Adrenal gland (tissue), 12 donors: ENCODE measurements around the gene ANKLE1. TPM values are rescaled to one million over a fixed set of nuclear protein-coding genes. Genes with fewer than 3 reads are reported as not detected.

Experiments used
- DNase-seq, 7 donors: peaks; one replicate each; pipeline ENCODE4 v3.0.0-alpha.2; 2019 to 2020
- H3K27ac ChIP-seq, 5 donors: fragments of 200-600 bp; sonication (generic) in 4 of 5; 1 replicate in 3 of 5; 2 replicates in 2 of 5; pipeline versions ENCODE4 v1.5.1 to v1.8.0; 2016 to 2020; ENCODE audit warnings: mild to moderate bottlenecking in 1 of 5
- H3K27me3 ChIP-seq: fragments of 200-600 bp; 2 replicates; pipeline ENCODE4 v1.8.0; 2021
- H3K36me3 ChIP-seq, 2 donors: fragments of 200-600 bp; replicated peaks in 1 of 2; 1 replicate in 1 of 2; 2 replicates in 1 of 2; pipeline versions ENCODE4 v1.5.1 to v1.8.0; 2018 to 2022
- H3K4me1 ChIP-seq, 2 donors: fragments of 200-600 bp; replicated peaks in 1 of 2; 1 replicate in 1 of 2; 2 replicates in 1 of 2; pipeline versions ENCODE4 v1.5.1 to v1.8.0; 2018 to 2021
- H3K4me3 ChIP-seq, 4 donors: fragments of 200-600 bp; sonication (generic) in 3 of 4; one replicate each; pipeline ENCODE4 v1.5.1; 2016 to 2018
- H3K9me3 ChIP-seq, 3 donors: fragments of 200-600 bp; sonication (generic) in 1 of 3; replicated peaks in 1 of 3; 1 replicate in 2 of 3; 2 replicates in 1 of 3; pipeline versions ENCODE4 v1.5.1 to v1.8.0; 2016 to 2021
- POLR2A ChIP-seq, 2 donors: fragments of 450-650 bp; IDR thresholded peaks; one replicate each; pipeline ENCODE4 v1.6.1; 2017; ENCODE audit warnings: antibody characterized with exemption in 2 of 2, mild to moderate bottlenecking in 2 of 2, moderate library complexity in 1 of 2
- WGBS, 4 donors: extraction: QIAGEN DNeasy Blood & Tissue Kit in 2 of 4; methylation state at CpG; one replicate each; pipeline versions ENCODE4 v1.1.5 to v1.1.7; 2013 to 2017; 5-methylcytosine and 5-hydroxymethylcytosine counted together
- intact Hi-C, 2 donors: fragments of 100-400 bp; cut with DNase I; formaldehyde crosslinking; loops; one replicate each; pipeline versions ENCODE4 v1.14.1 to v1.15.0; 2022 to 2023
- polyA plus RNA-seq, 3 donors: library from polyadenylated mRNA; stranded (reverse); fragments of 200-250 nt in 2 of 3; fragments of 350-450 nt in 1 of 3; fragmentation: Illumina TruSeq in 1 of 3; extraction: RNeasy Lipid Tissue Mini Kit (QIAGEN cat#74804) in 1 of 3; gene quantifications; one replicate each; pipeline ENCODE4 v1.2.3, GENCODE V29; 2013 to 2014
- total RNA-seq, 9 donors: library from RNA; depleted of rRNA in 4 of 9; stranded (reverse); fragments of >200 nt in 4 of 9; fragments of 120-200 nt in 1 of 9; fragmentation: NEBNext Ultra II Directional in 1 of 9; extraction: Animal tissue kit (Norgen Biotek cat#: 25700) in 1 of 9; gene quantifications; one replicate each; pipeline versions ENCODE4 v1.1.0 to v1.2.4, GENCODE V29; 2013 to 2023
- TF ChIP-seq, protein P1 (sequence below), 6 experiments: fragments of 450-650 bp in 4 of 6; fragments of 200-600 bp in 2 of 6; sonication (generic) in 1 of 6; IDR thresholded peaks; 1 replicate in 5 of 6; 2 replicates in 1 of 6; pipeline versions ENCODE4 v1.5.1 to v1.8.0; 2016 to 2021; ENCODE audit warnings: antibody characterized with exemption in 6 of 6, mild to moderate bottlenecking in 2 of 6, moderate library complexity in 1 of 6
- donor health status: healthy with polysubstance abuse.
- donor health status: Bipolar disorder and iron deficiency.
- donor health status: DM: yes; HTN: yes; CAD: no.
- donor health status: DM: no; HTN: no; CAD: no.
- donor health status: DM: no; HTN: no; CAD: no.
- donor health status: DM: yes; HTN: yes; CAD: no.

The ANKLE1 gene
- total and polyA plus RNA-seq, 12 donors: 0.11 to 1.8 (median 0.38) TPM

DNA sequence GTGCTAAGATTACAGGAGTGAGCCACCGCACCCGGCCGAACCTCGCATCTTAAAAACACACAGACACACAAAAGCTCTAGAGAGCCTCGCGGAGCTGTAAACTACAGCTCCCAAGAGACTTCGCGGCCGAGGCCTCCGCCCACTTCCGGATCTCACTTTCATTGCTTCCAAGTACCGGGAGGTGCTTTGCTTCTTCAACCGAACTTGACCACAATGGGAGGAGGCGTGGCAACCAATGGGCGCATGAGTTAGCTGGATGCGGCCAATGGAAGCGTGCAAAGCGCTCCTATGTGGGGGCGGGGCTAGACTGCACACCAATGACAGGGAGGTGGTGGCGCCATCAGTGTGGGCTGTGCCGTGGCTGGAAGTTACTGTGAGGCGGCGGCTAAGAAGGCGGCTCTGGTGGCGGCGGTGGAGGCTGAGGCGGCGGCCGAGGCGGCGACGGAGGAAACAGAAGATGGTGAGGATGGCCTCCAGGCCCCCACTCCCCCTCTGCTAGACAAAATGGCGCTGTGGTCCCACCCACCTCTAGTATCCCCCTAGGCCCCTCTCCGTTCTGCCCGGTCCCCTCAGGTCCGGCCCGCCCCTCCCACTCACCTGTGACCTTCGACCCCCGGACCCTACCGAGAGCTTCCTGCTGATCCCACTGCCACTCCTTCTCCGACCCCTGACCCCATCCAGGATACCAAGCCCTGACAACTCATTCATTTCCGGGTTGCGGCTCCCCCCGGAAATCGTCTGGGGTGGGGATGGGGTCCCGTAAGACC, 27.7 kb downstream of the ANKLE1 start, which contains the start of gene DDA1:
TSS of gene DDA1 (plus strand) at position 366 of the 767 bp plus-strand sequence. CDS start at position 458, 92 bp downstream.
- Histone ChIP-seq H3K9me3 (no peaks in the 10 kb centered on the region), H3K27ac (peak within 1 kb of the TSS; percentile 11 to 89 (median 71)), H3K27me3 (no peaks in the 10 kb centered on the region), H3K4me1 (peaks cover 41 to 57% of the 10 kb centered on the region in 2 donors), H3K36me3 (peaks cover 0 to 9% of the 10 kb centered on the region in 2 donors), H3K4me3 (peak within 1 kb of the TSS in 3 of 4 donors; percentile 57 to 87 (median 66))
- intact Hi-C loops: loop anchor here in 1 of 2 donors (10.0 kb wide), 1 partner anchor 75 kb away; no protein-coding TSS in a partner anchor
- DNase-seq: peak; percentile 99 to 100 (median 100)
- 0 to 1% (median 0%) methylated on average over 25 to 46 of the region's 46 CpGs for whole genome bisulfite sequencing, 4 donors
- TF ChIP-seq, protein P1, sequence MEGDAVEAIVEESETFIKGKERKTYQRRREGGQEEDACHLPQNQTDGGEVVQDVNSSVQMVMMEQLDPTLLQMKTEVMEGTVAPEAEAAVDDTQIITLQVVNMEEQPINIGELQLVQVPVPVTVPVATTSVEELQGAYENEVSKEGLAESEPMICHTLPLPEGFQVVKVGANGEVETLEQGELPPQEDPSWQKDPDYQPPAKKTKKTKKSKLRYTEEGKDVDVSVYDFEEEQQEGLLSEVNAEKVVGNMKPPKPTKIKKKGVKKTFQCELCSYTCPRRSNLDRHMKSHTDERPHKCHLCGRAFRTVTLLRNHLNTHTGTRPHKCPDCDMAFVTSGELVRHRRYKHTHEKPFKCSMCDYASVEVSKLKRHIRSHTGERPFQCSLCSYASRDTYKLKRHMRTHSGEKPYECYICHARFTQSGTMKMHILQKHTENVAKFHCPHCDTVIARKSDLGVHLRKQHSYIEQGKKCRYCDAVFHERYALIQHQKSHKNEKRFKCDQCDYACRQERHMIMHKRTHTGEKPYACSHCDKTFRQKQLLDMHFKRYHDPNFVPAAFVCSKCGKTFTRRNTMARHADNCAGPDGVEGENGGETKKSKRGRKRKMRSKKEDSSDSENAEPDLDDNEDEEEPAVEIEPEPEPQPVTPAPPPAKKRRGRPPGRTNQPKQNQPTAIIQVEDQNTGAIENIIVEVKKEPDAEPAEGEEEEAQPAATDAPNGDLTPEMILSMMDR (IDR thresholded peaks at IDR 0.05): no peak
- peak; percentile 38 to 85 for TF ChIP-seq POLR2A (IDR thresholded peaks at IDR 0.05)

DNA sequence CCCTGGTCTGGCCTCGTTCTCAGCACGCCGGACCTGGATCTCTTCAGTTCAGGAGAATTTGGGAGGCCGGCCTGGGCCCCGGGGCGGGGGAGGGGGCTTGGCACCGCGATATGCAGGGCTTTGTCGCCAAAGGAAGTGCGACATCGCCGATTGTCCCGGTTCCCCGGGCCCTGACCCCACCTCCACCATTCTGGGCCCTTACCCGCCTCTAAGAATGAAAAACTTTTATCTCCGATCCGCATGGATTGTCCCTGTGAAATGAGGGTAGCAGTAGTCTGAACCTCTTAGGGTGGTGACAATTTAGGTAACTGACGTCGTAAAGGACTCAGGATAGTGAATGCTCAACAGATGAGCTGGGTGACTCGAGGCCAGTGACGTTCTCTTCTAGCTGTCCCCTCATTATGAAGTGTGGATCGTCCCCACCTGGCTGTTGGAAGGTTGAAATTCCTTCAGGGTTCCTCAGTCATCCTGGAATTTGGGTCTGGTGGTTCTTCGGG, 28.3 kb downstream of the ANKLE1 start:
- H3K27ac ChIP-seq: peak overlapping the region; percentile 11 to 89 (median 71)
- peaks cover 38 to 50% of the 10 kb centered on the region in 2 donors for H3K4me1 ChIP-seq

DNA sequence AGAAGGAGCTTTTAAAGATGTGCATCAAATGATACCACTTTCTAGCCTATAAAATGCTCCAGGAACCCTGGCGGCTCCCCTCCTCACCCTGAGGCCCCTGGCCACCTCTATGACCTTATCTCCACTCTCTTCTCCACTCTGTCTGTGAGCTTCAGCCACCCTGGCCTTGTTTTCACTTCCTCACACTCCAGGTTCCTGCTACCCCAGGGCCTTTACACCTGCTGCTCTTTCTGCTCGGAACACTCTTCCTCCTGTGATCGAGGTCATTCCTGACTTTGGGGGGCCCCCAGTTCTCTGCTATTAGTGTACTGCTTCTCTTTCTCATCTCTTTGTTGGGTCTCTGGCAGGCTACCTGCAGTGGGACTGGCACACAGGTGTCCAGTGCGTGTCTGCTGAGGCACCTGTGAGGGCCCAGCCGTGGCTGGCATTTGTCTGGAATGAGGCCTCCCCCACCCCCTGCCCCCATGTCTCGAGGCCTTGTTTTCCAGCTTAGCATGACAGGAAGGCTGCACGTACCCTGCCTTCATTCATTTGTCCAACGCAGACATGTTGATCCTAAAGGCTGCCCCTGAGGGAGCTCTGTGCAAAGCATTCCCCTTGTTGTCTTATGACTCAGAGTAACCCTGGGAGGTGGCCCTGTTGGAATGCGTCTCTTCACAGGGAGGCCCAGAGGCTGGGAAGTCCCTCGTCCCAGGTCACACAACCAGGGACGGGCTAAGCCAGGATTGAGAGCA, 29.9 kb downstream of the ANKLE1 start:
- peak in 6 of 7 donors; percentile 77 to 85 (median 80) for DNase-seq
- Histone ChIP-seq H3K36me3 (peaks cover 0 to 28% of the 10 kb centered on the region in 2 donors), H3K27ac (peak overlapping the region; percentile 2 to 89 (median 71)), H3K9me3 (no peaks in the 10 kb centered on the region), H3K4me1 (peaks cover 33 to 39% of the 10 kb centered on the region in 2 donors), H3K4me3 (no peak overlapping the region), H3K27me3 (no peaks in the 10 kb centered on the region)
- WGBS, 4 donors: 57 to 75% (median 65%) methylated on average over 10 to 11 of the region's 11 CpGs
- TF ChIP-seq, protein P1 (IDR thresholded peaks at IDR 0.05): no peak
- peak in 1 of 2 donors; percentile 33 for TF ChIP-seq POLR2A (IDR thresholded peaks at IDR 0.05)
- intact Hi-C loops: no loop called here

More for the DNA sequence above, 28.3 kb downstream of the ANKLE1 start:
- no peaks in the 10 kb centered on the region for H3K27me3 ChIP-seq
- TF ChIP-seq, protein P1 (IDR thresholded peaks at IDR 0.05): no peak
- no peak for TF ChIP-seq POLR2A (IDR thresholded peaks at IDR 0.05)
- DNase-seq: peak in 1 of 7 donors; percentile 33
- peaks cover 0 to 14% of the 10 kb centered on the region in 2 donors for H3K36me3 ChIP-seq
- whole genome bisulfite sequencing, 4 donors: 4 to 9% (median 6%) methylated on average over 8 to 23 of the region's 23 CpGs
- H3K4me3 ChIP-seq: peak overlapping the region in 3 of 4 donors; percentile 57 to 87 (median 66)
- no peaks in the 10 kb centered on the region for H3K9me3 ChIP-seq
- intact Hi-C loops: loop anchor here in 1 of 2 donors (10.0 kb wide), 1 partner anchor 75 kb away; no protein-coding TSS in a partner anchor
